GM10266 (cell line): ENCODE data around the gene MAVS.
"Not testable (repeated sequence)": the region's sequence is repeated elsewhere in the genome, so short reads cannot be mapped to it uniquely, and the experiment has no call there.

Experiments
- DNase-seq: peaks from one replicate; pipeline ENCODE4 v3.0.0; 2012; ENCODE audit errors: extremely low spot score
- TF ChIP-seq, protein P1 (sequence below): IDR thresholded peaks from 2 replicates; pipeline ENCODE4 v1.5.1; 2012; ENCODE audit warnings: mild to moderate bottlenecking, low read depth; ENCODE audit not compliant: control insufficient read depth, insufficient read depth; ENCODE audit errors: missing control alignments

The MAVS gene

DNA sequence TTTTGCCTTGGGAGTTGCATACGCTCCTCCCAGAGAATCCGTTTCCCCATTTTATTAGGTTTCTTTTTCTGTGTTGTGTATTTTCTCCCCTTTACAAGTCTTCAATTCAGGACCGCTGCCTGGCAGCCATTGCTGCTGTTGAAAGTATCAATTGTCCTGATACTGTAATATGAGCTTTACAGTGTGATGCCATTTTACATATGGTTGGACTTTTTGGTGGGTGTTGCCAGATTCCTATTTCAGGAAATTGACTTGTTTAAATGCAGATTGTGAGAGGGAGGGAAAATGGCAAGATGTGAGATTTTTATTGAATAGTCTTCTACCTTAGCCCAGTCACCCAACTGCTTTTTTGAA lies 43.7 kb downstream of the MAVS start:
- DNase-seq, result no peak

GRCh38 chr20:3890999-3891929 lies 44.6 kb downstream of the MAVS start:
- DNase-seq, result no peak
- TF ChIP-seq, protein P1, sequence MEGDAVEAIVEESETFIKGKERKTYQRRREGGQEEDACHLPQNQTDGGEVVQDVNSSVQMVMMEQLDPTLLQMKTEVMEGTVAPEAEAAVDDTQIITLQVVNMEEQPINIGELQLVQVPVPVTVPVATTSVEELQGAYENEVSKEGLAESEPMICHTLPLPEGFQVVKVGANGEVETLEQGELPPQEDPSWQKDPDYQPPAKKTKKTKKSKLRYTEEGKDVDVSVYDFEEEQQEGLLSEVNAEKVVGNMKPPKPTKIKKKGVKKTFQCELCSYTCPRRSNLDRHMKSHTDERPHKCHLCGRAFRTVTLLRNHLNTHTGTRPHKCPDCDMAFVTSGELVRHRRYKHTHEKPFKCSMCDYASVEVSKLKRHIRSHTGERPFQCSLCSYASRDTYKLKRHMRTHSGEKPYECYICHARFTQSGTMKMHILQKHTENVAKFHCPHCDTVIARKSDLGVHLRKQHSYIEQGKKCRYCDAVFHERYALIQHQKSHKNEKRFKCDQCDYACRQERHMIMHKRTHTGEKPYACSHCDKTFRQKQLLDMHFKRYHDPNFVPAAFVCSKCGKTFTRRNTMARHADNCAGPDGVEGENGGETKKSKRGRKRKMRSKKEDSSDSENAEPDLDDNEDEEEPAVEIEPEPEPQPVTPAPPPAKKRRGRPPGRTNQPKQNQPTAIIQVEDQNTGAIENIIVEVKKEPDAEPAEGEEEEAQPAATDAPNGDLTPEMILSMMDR, result no peak

More for the DNA sequence above, 43.7 kb downstream of the MAVS start:
- TF ChIP-seq, protein P1, result no peak

GRCh38 chr20:3894796-3895195 lies 48.2 kb downstream of the MAVS start:
- TF ChIP-seq, protein P1, result no peak
- no peak for DNase-seq

DNA sequence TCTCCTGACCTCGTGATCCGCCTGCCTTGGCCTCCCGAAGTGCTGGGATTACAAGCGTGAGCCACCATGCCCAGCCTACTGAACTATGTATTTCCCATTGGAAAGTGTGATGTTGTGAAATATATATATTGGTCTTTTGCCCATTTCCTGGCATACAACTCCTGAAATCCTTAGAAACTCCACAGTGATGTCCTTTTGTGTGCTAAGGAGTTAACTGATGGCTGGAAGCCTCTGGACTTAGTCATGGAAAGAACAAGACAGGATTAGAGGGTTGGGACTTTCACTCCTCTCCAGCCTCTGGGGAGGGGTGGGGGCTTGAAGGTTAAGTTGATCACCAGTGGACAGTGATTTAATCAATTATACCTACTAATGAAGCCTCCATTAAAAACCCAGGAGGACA lies 49.7 kb downstream of the MAVS start:
- no peak for DNase-seq
- TF ChIP-seq, protein P1, result no peak

- TF ChIP-seq, protein P1, result no peak
- DNase-seq, result no peak
Measured at GRCh38 chr20:3896853-3897583, 50.4 kb downstream of the MAVS start.

DNA sequence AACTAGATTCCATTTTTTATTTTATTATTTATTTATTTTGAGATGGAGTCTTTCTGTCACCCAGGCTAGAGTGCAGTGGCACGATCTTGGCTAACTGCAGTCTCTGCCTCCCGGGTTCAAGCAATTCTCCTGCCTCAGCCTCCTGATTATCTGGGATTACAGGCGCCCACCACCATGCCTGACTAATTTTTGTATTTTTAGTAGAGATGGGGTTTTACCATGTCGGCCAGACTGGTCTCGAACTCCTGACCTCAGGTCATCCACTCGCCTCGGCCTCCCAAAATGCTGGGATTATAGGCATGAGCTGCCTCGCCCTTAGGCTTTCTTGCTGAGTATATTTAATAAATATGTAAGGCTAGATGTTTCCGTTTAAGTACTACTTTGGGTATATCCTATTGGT lies 51.5 kb downstream of the MAVS start:
- DNase-seq, result not testable (repeated sequence)

DNA sequence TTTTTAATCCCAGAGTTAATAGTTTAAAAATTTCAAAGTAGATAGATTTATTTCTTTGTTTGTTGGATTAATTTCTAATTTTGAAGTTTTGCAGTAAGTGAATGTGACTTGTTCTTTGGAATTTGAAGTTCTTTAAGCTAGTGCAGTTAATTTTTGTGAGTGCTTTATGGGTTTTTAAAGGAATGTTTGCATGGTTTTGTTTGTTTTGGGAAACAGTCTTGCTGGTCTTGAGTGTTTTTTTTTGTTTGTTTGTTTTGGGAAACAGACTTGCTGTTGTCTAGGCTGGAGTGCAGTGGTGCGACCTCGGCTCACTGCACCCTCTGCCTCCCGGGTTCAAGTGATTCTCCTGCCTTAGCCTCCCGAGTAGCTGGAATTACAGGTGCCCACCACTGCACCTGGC lies 52.0 kb downstream of the MAVS start:
- DNase-seq, result no peak
- TF ChIP-seq, protein P1, result no peak
